Psoas muscle (tissue), 8 donors: ENCODE measurements around the gene MTA3. TPM values are rescaled to one million over a fixed set of nuclear protein-coding genes. Genes with fewer than 3 reads are reported as not detected.

Experiments
- ATAC-seq, 4 donors: fragments of 200-7000 bp; cut with Tn5 transposase; one replicate each; pipeline ENCODE4 v1.9.1; 2020; ENCODE audit warnings: moderate library complexity in 3 of 4, mild to moderate bottlenecking in 2 of 4
- DNase-seq, 2 donors: peaks; one replicate each; pipeline ENCODE4 v3.0.0-alpha.2; 2020
- H3K27ac ChIP-seq: fragments of 200-600 bp; one replicate; pipeline ENCODE4 v1.8.0; 2022
- H3K27me3 ChIP-seq, 3 donors: fragments of 200-600 bp in 1 of 3; one replicate each; pipeline versions ENCODE4 v1.6.1 to v1.8.0; 2013 to 2022; ENCODE audit warnings: low read length in 2 of 3, mild to moderate bottlenecking in 2 of 3, moderate library complexity in 1 of 3; ENCODE audit not compliant: insufficient read depth in 3 of 3
- H3K36me3 ChIP-seq, 2 donors: fragments of 200-600 bp in 1 of 2; one replicate each; pipeline versions ENCODE4 v1.6.1 to v1.8.0; 2013 to 2022; ENCODE audit warnings: low read depth in 1 of 2, mild to moderate bottlenecking in 1 of 2, moderate library complexity in 1 of 2; ENCODE audit not compliant: insufficient read depth in 1 of 2
- H3K4me1 ChIP-seq: fragments of 200-600 bp; one replicate; pipeline ENCODE4 v1.8.0; 2022
- H3K4me3 ChIP-seq: fragments of 200-600 bp; one replicate; pipeline ENCODE4 v1.8.0; 2022; ENCODE audit warnings: mild to moderate bottlenecking
- H3K9me3 ChIP-seq: fragments of 200-600 bp; one replicate; pipeline ENCODE4 v1.8.0; 2022
- CTCF ChIP-seq: fragments of 200-600 bp; IDR thresholded peaks from one replicate; pipeline ENCODE4 v1.8.0; 2022; ENCODE audit warnings: antibody characterized with exemption
- WGBS, 3 donors: extraction: QIAGEN DNeasy Blood & Tissue Kit; methylation state at CpG; one replicate each; pipeline versions ENCODE4 v1.1.6 to v1.1.7; 2013; 5-methylcytosine and 5-hydroxymethylcytosine counted together
- intact Hi-C, 2 donors: fragments of 100-400 bp; cut with DNase I; formaldehyde crosslinking; loops; one replicate each; pipeline versions ENCODE4 v1.11.0 to v1.14.2; 2022
- polyA plus RNA-seq, 3 donors: library from polyadenylated mRNA; stranded (reverse); fragments of 200-250 nt; gene quantifications; one replicate each; pipeline ENCODE4 v1.2.3, GENCODE V29; 2013
- total RNA-seq, 4 donors: library from RNA; stranded (reverse); fragmentation: NEBNext Ultra II Directional in 2 of 4; extraction: Animal tissue kit (Norgen Biotek cat#: 25700) in 2 of 4; gene quantifications; one replicate each; pipeline versions ENCODE4 v1.2.1 to v1.2.4, GENCODE V29; 2021 to 2023
- donor health status: healthy with polysubstance abuse.
- donor health status: DM: no; HTN: no; CAD: no; lungs with moderate emphysema.
- donor health status: Bipolar disorder and iron deficiency.
- donor health status: healthy.
- donor health status: DM: yes; HTN: yes; CAD: no.
- donor health status: DM: no; HTN: no; CAD: no.
- donor health status: DM: no; HTN: no; CAD: no.
- donor health status: DM: yes; HTN: yes; CAD: no.

Gene MTA3
- total and polyA plus RNA-seq, 7 donors = 5.3 to 19.8 (median 10.7) TPM

GRCh38 chr2:42532397-42532796 is 36.0 kb upstream of the MTA3 start:
- H3K9me3 ChIP-seq = no peaks in the 10 kb centered on the region
- DNase-seq (no peak), ATAC-seq (no peak)
- 93 to 95% (median 94%) methylated on average over 4 of the region's 4 CpGs for WGBS, 3 donors
- no peaks in the 10 kb centered on the region for H3K36me3 ChIP-seq
- no peak overlapping the region for H3K27ac ChIP-seq
- no peak for TF ChIP-seq CTCF
- H3K4me3 ChIP-seq = no peak overlapping the region
- no peaks in the 10 kb centered on the region for H3K27me3 ChIP-seq
- intact Hi-C loops = no loop called here
- H3K4me1 ChIP-seq = no peaks in the 10 kb centered on the region

- intact Hi-C loops = no loop called here
- H3K4me1 ChIP-seq = no peaks in the 10 kb centered on the region
- no peak overlapping the region for H3K27ac ChIP-seq
- no peaks in the 10 kb centered on the region for H3K27me3 ChIP-seq
- no peaks in the 10 kb centered on the region for H3K9me3 ChIP-seq
- no peak overlapping the region for H3K4me3 ChIP-seq
- no peak for ATAC-seq
- TF ChIP-seq CTCF = no peak
- 94 to 96% (median 96%) methylated on average over 3 of the region's 3 CpGs for WGBS, 3 donors
- DNase-seq = no peak
- no peaks in the 10 kb centered on the region for H3K36me3 ChIP-seq
These were observed 30.9 kb upstream of the MTA3 start for GRCh38 chr2:42537493-42537892.

GRCh38 chr2:42542871-42543270 is 25.6 kb upstream of the MTA3 start:
- DNase-seq = no peak
- WGBS, 3 donors = 78 to 81% (median 80%) methylated on average over 4 of the region's 4 CpGs
- H3K36me3 ChIP-seq = no peaks in the 10 kb centered on the region
- no peak for ATAC-seq
- intact Hi-C loops = no loop called here
- H3K4me1 ChIP-seq = no peaks in the 10 kb centered on the region
- H3K27ac ChIP-seq = no peak overlapping the region
- no peak for TF ChIP-seq CTCF
- H3K4me3 ChIP-seq = no peak overlapping the region
- H3K27me3 ChIP-seq = no peaks in the 10 kb centered on the region
- H3K9me3 ChIP-seq = no peaks in the 10 kb centered on the region

GRCh38 chr2:42545023-42545721 is 23.3 kb upstream of the MTA3 start:
- intact Hi-C loops = no loop called here
- Histone ChIP-seq H3K36me3 (no peaks in the 10 kb centered on the region), H3K4me1 (no peaks in the 10 kb centered on the region), H3K4me3 (no peak overlapping the region), H3K9me3 (no peaks in the 10 kb centered on the region), H3K27ac (no peak overlapping the region), H3K27me3 (no peaks in the 10 kb centered on the region)
- 87 to 88% (median 88%) methylated on average over 8 of the region's 8 CpGs for WGBS, 3 donors
- ATAC-seq (no peak), DNase-seq (no peak)
- TF ChIP-seq CTCF = no peak

GRCh38 chr2:42545841-42546390 is 22.5 kb upstream of the MTA3 start:
- TF ChIP-seq CTCF = no peak
- Histone ChIP-seq H3K9me3 (no peaks in the 10 kb centered on the region), H3K4me1 (no peaks in the 10 kb centered on the region), H3K27me3 (no peaks in the 10 kb centered on the region), H3K27ac (no peak overlapping the region), H3K4me3 (no peak overlapping the region), H3K36me3 (no peaks in the 10 kb centered on the region)
- DNase-seq (no peak), ATAC-seq (no peak)
- 58 to 64% (median 61%) methylated on average over 9 of the region's 9 CpGs for WGBS, 3 donors
- intact Hi-C loops = no loop called here
